Hematopoietic multipotent progenitor cell treated with erythropoietin and hydrocortisone succinate and interleukin-3 and kit ligand, for 17 days (in vitro differentiated cells): ENCODE results near the gene MYOM1.

Experiments used
- DNase-seq: peaks from one replicate; pipeline ENCODE4 v3.0.0-alpha.2; 2015; ENCODE audit warnings: low spot score

Gene MYOM1

GRCh38 chr18:3151399-3152264 is 68.1 kb downstream of the MYOM1 start:
- peak; percentile 65 for DNase-seq

- DNase-seq, result no peak
Observed at GRCh38 chr18:3150688-3151087, 69.1 kb downstream of the MYOM1 start.

- no peak for DNase-seq
Observed at GRCh38 chr18:3150274-3150673, 69.5 kb downstream of the MYOM1 start.

DNA sequence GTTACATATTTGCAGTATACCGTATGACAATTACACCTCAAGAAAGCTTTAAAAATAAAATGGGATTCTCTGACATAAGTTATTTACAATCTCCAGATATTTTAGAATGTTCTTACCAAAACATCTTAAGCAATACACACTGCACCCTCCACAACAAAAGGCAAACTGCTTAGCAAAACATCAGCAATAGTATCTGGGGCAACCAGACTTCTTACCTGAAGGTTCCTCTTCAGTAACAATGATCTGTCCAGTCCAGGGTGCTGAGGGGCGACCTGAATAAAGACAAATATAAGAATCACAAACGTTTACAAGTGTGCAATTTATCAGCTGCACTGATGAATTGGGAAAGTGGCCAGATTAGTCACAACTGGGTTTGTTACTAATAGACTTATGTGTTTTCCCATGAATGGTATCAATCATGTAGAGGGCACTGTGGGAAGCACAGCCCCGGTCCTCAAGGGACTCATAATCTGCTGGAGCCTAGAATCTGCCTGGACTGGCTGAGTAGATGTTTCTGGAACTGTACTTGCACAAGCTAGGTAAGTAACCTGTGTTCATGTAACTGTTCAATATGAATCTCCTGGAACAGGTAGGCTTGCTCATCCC is 70.7 kb downstream of the MYOM1 start:
- DNase-seq, result no peak

DNA sequence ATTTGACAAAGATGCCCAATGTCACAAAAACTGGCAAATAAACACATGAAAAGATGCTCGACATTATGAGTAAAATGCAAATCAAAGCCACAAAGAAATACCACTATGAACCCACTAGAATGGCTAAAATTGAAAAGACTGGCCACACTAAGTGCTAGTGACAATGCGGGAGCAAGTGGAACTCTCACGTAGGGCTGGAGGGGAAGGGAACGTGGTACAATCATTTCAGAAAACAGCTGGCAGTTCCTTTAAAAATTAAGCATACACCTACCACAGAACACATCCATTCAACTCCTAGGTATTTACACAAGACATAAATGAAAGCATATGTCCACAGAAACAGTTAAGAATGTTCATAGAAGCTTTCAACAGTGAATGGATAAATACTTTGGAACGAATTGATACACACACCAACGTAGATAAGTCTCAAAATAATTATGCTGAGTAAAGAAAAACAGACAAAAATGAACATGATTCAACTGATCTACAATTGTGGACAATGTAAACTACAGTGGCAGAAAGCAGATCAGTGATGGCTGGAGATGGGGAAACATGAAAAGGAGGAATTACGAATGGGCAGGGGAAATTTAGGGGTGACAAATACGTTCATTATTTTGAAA is 71.7 kb downstream of the MYOM1 start:
- DNase-seq, result no peak

DNA sequence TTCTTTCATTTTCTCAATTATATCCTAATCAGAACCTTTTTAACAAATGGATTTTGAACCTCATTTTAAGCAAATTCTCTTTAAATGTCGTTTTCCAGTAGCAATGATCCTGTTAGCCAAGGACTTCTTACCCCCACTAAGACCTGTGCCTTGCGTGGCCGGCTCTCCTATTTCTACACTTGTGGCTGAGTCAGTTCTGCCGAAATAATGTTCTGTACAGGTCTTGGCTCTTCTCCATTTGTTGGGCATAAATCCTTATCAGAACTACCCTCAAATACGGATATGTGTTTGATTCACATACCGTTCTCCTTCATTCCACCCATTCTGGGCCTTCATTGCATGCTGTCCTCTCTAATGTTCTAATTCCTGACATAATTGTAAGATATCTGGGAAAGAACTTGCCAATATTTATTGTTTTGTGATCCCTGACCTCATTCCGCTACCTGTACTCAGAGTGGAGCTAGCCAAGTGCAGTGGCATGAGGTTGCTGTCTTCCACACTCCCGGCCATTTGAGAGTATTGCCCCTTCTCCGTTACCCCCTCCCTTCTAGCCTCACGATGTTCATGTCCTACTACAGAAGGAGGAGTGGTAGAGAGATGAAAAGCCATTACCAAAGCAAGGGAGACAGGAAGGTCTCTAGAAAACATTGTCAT is 78.7 kb downstream of the MYOM1 start:
- DNase-seq, result no peak

GRCh38 chr18:3140342-3140741 is 79.4 kb downstream of the MYOM1 start:
- DNase-seq, result no peak

DNA sequence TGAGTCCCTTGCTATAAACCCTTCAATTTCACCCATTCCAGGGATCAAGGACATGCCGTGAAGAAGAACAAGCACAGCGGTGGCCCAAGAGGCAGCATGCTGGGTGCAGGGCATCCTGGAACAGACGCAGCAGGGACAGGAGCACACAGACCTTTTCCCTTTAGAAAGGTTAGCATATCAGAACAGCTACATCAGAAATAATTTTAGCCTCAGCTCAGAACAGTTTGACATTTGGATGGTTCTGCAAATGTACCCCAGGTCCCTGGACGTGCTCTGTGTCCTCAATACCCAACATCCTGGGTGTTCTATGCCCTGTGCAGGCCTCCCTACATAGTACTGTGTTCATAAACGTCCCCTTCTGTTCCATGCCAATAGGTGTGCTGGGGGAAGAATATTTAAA is 80.4 kb downstream of the MYOM1 start:
- DNase-seq, result no peak

DNA sequence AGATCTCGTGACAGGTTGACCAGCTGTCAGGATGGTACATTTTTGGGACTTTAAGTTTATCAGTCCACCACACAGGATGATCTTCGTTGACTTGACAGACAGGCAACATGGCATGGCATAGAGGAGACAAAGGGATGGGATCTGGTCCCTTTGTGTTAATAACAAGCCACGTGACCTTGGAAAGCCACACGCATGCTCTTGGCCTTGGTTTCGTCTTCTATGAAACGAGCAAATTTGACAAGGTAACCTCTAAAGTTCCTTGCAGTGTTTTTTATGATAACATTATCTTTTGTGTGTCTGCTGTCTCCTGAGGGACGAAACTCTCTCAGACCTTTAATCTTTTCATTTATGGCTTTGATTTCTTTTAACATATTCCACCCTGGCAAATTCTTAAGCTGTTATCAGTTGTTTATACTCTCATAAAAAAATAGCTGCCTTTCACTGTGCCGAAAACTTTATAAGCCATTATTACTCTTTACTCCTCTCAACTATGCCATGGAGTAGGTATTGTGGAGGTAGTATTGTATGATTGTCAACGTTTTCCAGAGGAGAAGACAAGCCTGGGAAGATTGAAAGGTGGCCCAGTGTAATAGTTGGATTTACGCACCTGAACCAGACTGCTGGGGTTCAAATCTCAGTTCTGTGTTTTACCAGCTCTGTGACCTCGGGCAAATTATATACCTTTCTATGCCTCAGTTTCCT is 81.3 kb downstream of the MYOM1 start:
- DNase-seq, result no peak

GRCh38 chr18:3135536-3135935 is 84.2 kb downstream of the MYOM1 start:
- no peak for DNase-seq

DNA sequence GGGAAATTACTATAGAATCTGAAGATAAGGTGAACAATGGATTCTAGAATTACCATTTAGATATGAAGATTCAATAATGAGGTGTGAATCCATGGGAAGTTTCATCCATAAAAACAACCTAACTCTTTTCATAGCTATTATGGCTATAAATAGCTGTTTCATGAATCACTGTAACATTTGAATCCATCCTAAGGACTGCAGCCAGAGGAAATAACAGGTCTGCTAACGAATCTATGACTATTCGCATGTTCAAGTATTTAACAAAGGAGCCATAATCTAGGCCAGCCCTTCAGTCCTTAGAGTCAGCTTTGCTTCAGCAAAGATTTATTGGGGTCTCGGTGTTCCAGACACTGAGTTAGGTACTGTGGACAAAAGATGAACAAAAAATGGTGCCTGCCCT is 87.1 kb downstream of the MYOM1 start:
- no peak for DNase-seq

GRCh38 chr18:3130344-3130743 is 89.4 kb downstream of the MYOM1 start:
- DNase-seq, result no peak

DNA sequence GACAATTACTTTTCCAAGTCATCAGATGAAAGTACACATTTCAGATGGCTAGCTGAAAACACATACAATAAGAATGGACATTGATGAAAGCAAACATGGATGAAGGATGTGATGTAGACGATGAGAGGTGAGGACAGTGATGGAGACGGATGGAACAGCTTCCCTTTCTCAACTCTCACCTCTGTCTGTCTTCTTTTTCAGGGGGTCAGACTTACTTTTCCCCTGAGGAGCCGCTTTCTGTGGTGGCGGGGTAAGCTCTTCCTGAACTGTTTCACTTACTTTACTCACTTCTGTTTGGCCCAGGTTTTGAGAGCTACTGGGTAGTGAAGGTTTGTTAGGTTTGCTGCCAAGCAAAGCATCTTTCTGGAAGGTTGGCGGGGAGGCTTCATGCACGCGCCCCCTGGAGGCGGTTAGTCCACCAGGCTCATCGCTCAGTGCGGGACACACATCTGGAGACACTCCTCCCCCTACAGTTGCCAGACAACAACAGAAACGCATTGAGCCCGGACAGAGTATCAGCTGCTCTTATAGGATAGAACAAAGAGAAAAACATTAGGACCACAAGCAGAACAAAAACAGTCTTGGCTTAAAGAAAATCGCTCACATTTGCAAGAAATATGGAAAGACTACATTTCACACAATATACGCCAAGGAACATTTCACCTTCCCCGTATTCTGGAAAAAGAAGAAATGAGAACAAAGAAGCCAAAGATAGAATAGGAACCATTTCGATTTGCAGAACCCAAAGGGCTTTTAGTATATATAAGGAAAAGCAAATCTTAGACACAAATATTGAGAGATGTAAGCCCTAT is 90.5 kb downstream of the MYOM1 start:
- peak; percentile 90 for DNase-seq

DNA sequence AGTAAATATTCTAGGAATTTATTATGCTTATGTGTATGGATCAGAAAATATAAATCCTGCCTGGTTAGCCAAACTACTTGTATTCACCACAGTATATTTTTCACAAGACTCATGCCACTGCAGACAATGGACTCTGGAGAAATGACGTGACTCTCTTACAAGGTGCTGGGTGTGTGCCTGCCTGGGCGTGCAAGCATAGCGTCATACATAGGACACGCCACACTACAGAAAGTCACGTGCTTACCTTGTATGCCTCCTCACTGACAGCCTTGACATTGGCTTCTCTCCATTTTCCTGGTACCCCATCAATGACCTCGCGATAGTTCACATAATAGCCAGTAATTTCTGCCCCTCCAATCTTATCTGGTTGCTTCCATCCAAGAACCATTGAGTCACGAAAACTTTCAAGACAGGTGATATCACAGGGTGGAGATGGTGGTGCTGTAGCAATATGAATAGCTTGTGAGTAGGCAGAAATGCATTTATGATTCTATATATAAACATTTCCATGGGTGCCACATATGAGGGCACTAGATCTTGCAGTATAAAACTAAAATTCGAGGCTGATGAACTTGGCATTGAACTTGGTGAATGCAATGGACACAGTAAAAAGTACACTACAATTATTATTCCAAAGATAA is 93.2 kb downstream of the MYOM1 start:
- no peak for DNase-seq

DNA sequence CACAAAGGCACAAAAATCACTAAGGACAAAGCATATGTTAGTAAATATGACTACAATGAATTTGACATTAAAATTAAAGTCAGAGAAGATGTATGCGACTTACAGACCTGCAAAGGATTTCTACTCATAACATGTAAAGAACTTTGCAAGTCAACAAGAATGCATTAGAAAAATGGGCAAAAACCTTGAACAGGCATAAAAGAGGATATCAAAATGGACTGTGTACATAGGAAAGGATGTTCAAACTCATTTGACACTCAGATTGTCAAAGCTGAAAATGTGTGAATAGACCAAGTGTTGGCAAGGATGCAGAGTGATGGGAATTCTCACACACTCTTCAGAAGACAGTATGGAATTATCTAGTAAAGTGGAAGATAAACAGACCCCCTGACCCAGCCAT is 94.9 kb downstream of the MYOM1 start:
- DNase-seq, result no peak

GRCh38 chr18:3122851-3123250 is 96.9 kb downstream of the MYOM1 start:
- DNase-seq, result no peak

DNA sequence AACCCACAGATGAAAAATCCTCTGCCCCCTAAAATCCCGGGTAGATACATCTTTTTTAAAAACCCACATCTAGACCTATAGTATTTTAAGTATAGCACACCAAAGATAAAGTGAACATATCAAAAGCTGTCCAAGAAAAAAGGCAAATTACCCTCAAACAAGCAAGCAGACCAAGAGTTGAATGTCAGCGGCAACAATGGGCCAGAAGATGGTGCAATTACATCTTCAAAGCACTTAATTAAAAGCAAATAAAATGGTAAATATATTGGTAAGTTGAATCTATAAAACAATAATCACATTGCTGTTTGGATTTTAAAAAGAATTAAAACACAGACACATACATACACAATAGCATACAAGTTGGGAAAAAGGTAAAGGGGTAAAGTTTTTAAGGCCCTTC is 98.5 kb downstream of the MYOM1 start:
- DNase-seq, result no peak

- DNase-seq, result no peak
Observed at GRCh38 chr18:3120356-3120755, 99.4 kb downstream of the MYOM1 start.

DNA sequence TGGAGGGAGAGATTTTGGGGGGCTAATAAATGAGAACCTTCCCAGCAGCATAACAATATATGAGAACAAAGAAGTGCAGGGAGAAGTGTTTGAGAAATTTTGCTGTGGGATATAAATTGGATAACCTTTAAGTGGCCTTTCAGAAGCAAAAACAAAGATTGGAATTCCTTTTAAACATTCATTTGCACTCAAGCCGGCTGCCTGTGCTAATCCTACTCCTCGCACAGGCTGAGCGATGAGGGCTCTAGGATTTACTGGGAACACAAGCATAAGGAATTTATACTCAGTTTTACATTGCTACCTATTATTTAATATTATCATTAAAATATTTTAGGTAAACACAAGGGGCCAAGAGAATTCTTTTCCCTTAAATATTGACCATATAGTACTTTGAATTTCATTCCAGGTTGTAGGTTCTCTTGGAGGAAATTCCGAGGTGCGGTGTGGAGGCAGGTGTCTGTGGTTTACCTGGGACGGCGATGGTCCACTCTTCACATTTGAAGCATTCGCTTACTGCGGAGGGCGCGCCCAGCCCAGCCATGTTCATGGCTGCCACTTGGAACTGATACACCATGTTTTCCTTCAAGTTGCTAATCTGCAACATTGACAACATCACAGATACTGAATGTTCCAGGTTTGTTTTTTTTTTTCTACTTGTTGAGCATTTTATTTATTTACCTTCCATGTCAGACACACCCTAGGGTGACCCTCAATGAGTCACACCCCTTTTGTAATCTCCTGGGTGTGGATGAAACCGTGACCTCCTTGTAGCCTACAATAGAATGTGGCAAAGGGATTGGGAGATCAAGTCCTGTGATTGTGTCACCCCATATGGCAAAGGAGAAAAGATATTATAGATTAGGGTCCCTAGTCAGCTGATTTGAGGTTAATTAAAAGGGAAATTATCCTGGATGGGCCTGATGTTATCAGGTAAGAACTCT is 100.1 kb downstream of the MYOM1 start:
- DNase-seq, result no peak
